CD4-positive, alpha-beta T cell treated with Interleukin-4 for 4 hours (primary cell): Measurements from ENCODE around the gene PLD6.
"Not testable (repeated sequence)": the region's sequence is repeated elsewhere in the genome, so short reads cannot be mapped to it uniquely, and the experiment has no call there.

Source experiments
- DNase-seq: peaks from one replicate; pipeline ENCODE4 v3.0.0-alpha.2; 2020

PLD6 gene

DNA sequence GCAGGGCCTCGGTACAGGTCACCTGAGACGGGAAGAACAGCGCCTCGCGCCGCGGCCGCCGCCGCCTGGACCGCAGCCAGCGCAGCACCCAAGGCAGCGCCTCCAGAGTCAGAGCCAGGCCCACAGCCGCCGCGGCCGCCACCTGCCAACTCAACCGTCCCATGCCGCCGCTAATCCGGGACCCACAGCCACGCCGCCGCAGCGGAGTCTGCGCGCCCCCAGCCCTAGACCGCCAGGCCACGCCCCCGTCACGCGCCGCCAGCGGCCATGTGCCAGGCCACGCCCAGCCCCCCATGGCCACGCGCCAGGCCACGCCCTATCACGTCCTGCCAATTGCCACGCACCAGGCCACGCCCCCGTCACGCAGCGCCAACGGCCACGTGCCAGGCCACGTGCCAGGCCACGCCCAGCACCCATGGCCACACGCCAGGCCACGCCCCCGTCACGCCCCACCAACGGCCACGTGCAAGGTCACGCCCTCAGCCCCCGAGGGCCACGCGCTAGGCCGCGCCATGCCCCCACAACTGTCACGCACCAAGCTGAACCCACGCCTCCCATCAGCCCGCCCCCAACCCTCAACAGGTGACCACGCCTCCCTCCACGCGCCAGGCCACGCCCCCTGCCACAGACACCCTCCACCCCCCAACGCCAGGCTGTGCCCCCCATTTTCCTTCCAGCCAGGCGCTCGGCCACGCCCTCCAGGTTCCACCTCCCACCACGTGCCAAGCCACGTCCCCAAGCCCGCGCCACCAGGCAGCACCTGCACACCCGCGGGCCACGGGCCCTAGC is at the start of gene PLD6:
Gene PLD6, minus strand, starts transcription at position 210 of the 789 bp plus-strand sequence. Its CDS starts 47 bp downstream, at position 163.
- peak; percentile 84 for DNase-seq

DNA sequence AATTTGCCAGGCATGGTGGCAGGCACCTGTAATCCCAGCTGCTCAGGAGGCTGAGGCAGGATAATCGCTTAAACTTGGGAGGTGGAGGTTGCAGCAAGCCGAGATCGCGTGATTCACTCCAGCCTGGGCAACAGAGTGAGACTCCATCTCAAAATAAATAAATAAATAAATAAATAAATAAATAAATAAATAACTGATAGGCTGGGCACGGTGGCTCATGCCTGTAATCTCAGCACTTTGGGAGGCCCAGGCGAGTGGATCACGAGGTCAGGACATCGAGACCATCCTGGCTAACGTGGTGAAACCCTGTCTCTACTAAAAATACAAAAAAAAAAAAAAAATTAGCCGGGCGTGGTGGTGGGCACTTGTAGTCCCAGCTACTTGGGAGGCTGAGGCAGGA is 49.6 kb upstream of the PLD6 start:
- not testable (repeated sequence) for DNase-seq

GRCh38 chr17:17254036-17254435 is 47.9 kb upstream of the PLD6 start:
- no peak for DNase-seq

GRCh38 chr17:17253406-17253805 is 47.3 kb upstream of the PLD6 start:
- DNase-seq = no peak

DNA sequence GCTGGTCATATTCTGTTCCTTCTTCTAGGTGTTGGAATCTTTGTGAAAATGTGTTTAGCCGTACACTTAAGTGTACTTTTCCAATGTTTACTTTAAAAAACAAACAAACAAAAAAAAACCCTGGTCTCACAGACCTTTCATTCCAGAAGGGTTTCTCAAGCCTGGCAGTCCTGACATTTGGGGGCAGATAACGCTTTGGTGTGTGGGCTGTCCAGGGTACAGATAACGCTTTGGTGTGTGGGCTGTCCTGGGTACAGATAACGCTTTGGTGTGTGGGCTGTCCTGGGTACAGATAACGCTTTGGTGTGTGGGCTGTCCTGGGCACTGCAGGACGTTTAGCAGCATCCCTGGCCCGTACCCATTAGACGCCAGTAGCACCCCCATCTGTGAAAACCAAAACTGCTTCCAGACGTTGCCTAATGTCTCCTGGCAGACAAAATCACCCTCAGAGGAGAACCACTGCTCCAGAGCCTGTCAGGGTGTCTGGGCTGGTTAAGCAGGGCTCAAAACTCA is 46.1 kb upstream of the PLD6 start:
- no peak for DNase-seq

- no peak for DNase-seq
These were observed 40.7 kb upstream of the PLD6 start for GRCh38 chr17:17246879-17247278.

GRCh38 chr17:17243163-17243562 is 37.0 kb upstream of the PLD6 start:
- DNase-seq = no peak

DNA sequence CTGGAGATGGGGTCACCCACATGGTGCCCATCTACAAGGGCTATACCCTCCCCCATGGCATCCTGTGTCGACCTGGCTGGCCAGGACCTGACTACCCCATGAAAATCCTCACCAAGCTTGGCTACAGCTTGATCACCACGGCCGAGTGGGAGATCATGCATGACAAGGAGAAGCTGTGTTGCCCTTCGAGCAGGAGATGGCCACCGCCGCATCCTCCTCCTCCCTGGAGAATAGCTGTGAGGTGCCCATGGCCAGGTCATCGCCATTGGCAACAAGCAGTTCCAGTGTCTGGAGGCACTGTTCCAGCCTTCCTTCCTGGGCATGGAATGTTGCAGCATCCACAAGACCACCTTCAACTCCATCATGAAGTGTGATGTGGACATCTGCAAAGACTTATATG is 36.1 kb upstream of the PLD6 start:
- DNase-seq = no peak

DNA sequence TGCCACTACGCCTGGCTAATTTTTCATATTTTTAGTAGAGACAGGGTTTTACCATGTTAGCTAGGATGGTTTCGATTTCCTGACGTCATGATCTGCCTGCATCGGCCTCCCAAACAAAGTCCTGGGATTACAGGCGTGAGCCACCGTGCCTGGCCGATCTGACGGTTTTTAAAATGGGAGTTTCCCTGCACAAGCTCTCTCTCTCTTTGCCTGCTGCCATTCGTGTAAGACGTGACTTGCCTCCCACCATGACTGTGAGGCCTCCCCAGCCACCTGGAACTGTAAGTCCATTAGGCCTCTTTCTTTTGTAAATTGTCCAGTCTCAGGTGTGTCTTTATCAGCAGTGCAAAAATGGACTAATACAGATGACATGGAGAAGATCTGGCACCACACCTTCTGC is 35.5 kb upstream of the PLD6 start:
- no peak for DNase-seq

- no peak for DNase-seq
These were observed 33.7 kb upstream of the PLD6 start for GRCh38 chr17:17239832-17240231.

DNA sequence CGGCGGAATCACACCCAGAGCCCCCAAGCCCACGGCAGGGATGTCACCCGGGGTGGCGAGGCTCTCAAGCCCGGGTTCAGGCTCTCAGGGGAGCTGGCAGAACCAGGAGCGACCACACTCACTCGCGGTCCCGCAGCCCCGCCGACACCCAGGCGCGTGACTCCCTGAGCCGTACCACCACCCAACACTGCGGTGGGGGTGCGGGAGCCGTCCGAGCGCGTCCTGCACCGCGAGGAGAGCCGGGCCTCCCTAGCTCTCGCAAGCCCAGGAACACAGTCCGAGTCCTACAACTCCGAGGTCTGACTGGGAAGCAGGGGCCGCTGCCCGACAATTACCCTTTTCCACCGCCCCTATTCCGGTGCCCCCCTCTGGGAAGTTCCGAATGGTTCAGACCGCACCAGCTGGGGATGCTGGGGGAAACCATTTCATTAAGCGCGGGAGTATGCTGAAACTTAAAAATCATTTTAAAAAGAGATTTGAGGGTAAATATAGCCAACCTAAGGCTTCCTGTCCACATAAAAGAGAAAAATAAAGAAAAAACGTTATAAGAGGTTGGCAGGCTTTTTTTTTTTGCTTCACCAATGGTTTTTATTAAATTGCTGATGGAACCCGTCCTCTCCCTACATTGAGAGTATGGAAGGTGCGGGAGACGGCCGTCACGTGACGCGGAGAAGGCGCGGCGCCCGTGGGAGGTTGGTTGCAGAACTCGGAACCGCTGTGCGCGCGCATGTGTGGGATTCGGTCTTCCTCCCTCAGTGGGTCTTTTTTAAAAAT is 31.1 kb upstream of the PLD6 start, which contains the start of gene FLCN:
Gene FLCN, minus strand, starts transcription at position 143 of the 774 bp plus-strand sequence. CDS start 9,031 bp downstream, outside the sequence.
- peak; percentile 89 for DNase-seq

DNA sequence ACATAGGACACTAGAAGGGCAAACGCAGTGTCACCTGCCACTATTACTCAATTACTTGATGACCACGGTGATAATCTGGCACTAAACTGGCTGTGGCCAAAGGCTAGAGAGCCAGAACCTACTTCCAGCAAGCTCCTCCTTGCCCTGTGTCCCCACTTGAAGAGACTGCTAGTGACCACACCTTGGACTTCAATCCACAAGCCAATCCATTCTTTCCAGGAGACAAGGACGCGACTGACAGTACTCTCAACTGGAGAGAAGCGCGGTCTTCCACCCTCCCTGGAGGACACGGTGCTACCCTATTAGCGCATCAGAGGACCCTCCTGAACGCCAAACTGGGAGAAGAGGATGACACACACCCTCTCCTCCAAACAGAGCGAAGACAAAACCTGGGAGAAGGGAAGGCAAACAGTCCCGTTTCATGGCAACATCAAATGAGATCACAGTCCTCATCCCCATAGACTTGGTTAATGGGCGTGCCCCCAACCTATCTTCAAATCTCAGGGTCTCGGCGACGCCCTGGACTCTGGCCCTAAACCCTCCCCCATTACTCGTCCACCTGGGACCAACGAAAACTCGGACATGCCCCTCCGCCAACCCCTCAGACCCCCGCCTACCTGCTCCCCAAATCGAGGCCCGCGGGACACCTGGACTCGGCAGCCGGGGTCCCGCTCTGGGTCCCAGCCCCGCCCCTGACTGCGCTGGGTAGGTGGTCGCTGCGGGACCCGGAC is 30.3 kb upstream of the PLD6 start:
- DNase-seq = no peak

GRCh38 chr17:17235212-17236174 is 29.4 kb upstream of the PLD6 start:
- no peak for DNase-seq

DNA sequence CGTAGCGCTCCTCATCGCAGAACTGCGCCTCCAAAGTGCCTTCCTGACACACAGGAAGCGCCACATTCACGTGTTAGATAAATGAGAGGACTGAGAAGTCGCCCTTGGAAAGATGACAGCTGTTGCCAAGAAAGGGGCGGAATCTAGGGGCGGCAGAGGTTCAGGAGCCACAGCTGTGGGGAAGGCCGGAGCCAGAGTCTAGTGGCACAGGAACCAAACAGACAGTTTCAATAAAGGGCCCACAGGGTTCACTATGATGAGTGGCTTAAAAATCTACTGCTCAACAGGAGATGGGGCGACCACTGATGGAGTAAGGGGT is 26.1 kb upstream of the PLD6 start:
- no peak for DNase-seq

GRCh38 chr17:17231621-17232302 is 25.6 kb upstream of the PLD6 start:
- DNase-seq = no peak

DNA sequence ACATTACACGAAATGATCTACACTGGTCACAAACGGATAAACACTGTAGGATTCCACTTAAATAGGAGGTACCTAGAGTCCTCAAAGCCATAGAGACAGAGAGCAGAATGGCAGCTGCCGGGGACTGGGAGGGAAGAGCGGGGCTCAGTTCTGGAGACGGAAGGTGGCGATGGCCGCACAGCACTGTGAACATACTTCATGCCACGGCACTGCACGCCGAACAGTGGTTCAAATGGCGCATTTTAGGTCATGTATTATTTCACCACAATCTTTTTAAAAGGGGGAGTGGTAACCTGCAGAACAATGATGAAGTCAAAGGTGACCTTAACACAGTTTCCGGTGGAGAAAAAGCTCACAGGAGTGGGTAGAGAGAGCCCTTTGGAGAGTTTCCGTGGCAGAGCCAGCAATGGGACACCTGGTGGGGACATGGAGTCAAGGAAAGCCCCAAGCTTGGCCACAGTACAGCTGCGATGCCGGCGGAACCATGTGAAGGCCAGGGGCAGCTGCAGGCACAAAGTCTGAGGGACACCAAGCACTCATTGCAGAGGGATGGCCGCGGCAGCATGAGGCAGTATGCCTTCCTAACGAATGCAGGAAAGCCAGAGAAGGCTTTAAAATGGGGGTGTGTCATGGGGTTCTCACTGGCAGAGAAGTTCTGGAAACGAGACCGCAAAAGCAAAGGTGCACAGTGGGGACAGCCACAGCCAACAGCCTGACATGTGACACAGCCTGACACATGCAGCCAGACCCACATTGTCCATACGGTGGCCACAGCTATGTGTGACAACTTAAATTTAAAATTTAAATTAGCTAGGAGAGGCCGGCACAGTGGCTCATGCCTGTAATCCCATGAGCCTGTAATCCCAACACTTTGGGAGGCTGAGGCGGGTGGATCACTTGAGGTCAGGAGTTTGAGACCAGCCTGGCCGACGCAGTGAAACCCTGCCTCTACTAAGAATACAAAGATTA is 23.6 kb upstream of the PLD6 start:
- DNase-seq = no peak

DNA sequence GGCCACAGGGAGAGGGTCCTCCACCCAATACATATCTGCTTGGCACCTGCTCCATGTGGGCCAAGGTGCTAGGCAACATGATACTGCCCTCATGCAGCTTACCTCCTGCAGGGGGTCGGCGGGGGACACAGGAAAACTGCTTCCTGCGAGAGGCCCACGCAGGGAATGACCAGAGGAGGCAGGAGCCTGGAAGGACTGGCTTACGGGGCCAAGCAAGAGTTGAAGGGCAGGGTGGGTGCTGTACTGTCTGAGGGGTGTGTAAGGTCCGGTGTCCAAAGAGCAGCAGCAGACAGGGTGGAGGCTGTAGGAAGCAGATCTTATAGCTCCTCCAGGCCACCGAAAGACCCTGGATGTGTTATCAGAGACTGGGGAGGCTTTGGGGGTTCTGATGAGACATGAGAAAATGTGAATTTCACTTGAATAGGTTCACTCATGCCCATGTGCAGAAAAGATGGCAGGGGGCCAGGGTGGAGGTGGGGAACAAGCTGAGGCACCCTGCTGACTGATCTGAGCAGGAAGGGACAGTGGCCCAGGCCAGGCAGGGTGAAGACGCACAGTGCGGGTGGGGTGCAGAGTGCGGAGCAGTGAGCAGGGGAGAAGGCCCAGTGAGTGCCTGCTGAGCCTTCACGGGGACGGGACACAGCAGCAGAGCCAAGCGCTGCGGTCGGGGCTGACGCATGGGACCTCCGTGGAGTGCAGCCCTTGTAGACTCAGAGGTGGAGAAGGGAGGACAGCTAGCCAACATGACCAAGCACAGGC is 22.6 kb upstream of the PLD6 start:
- no peak for DNase-seq

DNA sequence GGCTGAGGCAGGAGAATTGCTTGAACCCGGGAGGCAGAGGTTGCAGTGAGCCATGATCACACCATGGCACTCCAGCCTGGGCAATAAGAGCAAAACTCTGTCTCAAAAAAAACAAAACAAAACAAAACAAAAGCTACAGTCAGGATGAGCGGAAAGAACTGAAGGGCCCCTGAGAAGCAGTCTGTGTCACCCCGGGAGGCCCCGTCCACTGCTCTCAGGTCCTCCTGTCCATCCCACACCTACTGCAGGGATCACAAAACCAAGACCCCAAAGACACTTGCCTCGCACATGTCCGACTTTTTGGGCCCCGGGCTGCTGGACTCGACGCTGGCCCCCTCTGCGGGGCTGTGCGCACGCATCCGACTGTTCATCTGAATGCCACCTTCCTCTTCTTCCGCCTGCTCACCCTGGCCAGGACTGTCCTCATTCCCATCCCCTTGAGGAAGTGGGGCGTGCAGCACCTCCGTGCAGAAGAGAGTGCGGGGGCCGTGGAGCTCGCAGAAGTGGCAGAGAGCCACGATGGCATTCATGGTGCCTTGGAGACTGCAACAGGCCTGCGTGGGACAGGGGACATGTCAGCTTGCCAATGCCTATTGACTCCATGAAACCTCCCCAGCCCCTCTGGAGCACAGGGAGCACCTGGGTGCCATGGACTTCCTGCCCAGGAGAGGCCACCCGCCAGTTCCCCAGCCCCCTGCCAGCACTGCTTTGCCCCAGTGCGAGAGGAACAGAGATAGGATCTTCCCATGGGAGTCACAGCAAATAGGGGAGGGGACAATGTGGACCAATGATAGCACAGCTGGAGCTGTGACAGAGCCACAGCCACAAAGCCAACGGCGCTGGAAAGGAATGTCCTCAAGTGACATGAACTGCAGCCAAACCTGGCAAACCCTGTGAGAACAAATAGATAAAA is 21.7 kb upstream of the PLD6 start:
- DNase-seq = no peak
